Inferior parietal cortex (tissue), 1 donor: ENCODE results near the gene PYURF.
"Not testable (repeated sequence)": the region's sequence is repeated elsewhere in the genome, so short reads cannot be mapped to it uniquely, and the experiment has no call there.

Experiments
- DNase-seq: peaks from one replicate; pipeline ENCODE4 v3.0.0-alpha.2; 2016; ENCODE audit errors: extremely low spot score

PYURF gene

GRCh38 chr4:88523325-88524129 lies at the start of gene PYURF:
PYURF (minus strand) TSS chr4:88523776; CDS start chr4:88523700, 76 bp downstream.
- DNase-seq, result peak; percentile 91

- DNase-seq, result no peak
Observed at GRCh38 chr4:88570001-88570400, 46.4 kb upstream of the PYURF start.

GRCh38 chr4:88567591-88567990 lies 44.0 kb upstream of the PYURF start:
- no peak for DNase-seq

- no peak for DNase-seq
Observed at GRCh38 chr4:88549815-88550214, 26.2 kb upstream of the PYURF start.

- DNase-seq, result not testable (repeated sequence)
Observed at GRCh38 chr4:88539322-88540068, 15.9 kb upstream of the PYURF start.

GRCh38 chr4:88537709-88538108 lies 14.1 kb upstream of the PYURF start:
- DNase-seq, result no peak

GRCh38 chr4:88535090-88535755 lies 11.6 kb upstream of the PYURF start:
- no peak for DNase-seq

GRCh38 chr4:88533937-88534750 lies 10.6 kb upstream of the PYURF start:
- no peak for DNase-seq

- no peak for DNase-seq
Observed at GRCh38 chr4:88533088-88533790, 9.7 kb upstream of the PYURF start.

- DNase-seq, result no peak
Observed at GRCh38 chr4:88531549-88531948, 8.0 kb upstream of the PYURF start.

GRCh38 chr4:88528861-88529260 lies 5.3 kb upstream of the PYURF start:
- no peak for DNase-seq

- no peak for DNase-seq
Observed at GRCh38 chr4:88527787-88528186, 4.2 kb upstream of the PYURF start.

- peak; percentile 62 for DNase-seq
Observed at GRCh38 chr4:88526221-88526815, 2.7 kb upstream of the PYURF start.

- no peak for DNase-seq
Observed at GRCh38 chr4:88524171-88524570, 595 bp upstream of the PYURF start.

- DNase-seq, result no peak
Observed at GRCh38 chr4:88522702-88523324, 763 bp downstream of the PYURF start.

- DNase-seq, result no peak
Observed at GRCh38 chr4:88518911-88519310, 4.7 kb downstream of the PYURF start.

- DNase-seq, result no peak
Observed at GRCh38 chr4:88517825-88518224, 5.8 kb downstream of the PYURF start.

GRCh38 chr4:88516746-88517145 lies 6.8 kb downstream of the PYURF start:
- DNase-seq, result no peak

- DNase-seq, result no peak
Observed at GRCh38 chr4:88514557-88515511, 8.7 kb downstream of the PYURF start.
